HepG2 (cell line): ENCODE data around the gene CRYAB. TPM values are rescaled to one million over a fixed set of nuclear protein-coding genes. Genes with fewer than 3 reads are reported as not detected.

Experiments used
- ARID2 ChIP-seq: sonication (generic); formaldehyde crosslinking; IDR thresholded peaks from 2 replicates; pipeline ENCODE4 v1.8.1; 2022; ENCODE audit warnings: mild to moderate bottlenecking, missing genetic modification reagents, borderline replicate concordance
- BRD4 ChIP-seq: sonication (generic); formaldehyde crosslinking; IDR thresholded peaks from 2 replicates; pipeline ENCODE4 v1.4.0; 2020; ENCODE audit warnings: missing genetic modification reagents
- RARA ChIP-seq: IDR thresholded peaks from 2 replicates; pipeline ENCODE4 v1.6.1; 2016; ENCODE audit warnings: missing genetic modification reagents, missing compliant biosample characterization
- SIN3B ChIP-seq: fragments of 150-350 bp; IDR thresholded peaks from 2 replicates; pipeline ENCODE4 v1.6.1; 2014; ENCODE audit warnings: low read length
- STAT5B ChIP-seq: sonication (generic); formaldehyde crosslinking; IDR thresholded peaks from 2 replicates; pipeline ENCODE4 v1.4.0; 2020; ENCODE audit warnings: missing genetic modification reagents
- polyA plus RNA-seq, 8 experiments: library from polyadenylated mRNA; depleted of rRNA in 3 of 8; stranded (reverse) in 7 of 8; unstranded in 1 of 8; fragments of >200 nt; fragmentation: Illumina TruSeq in 4 of 8; extraction: Trizol in 4 of 8; gene quantifications; 2 replicates each; pipeline versions ENCODE4 v1.2.1 to v1.2.3, GENCODE V29; 2011 to 2016; ENCODE audit warnings: low read depth in 4 of 8, missing spikeins in 1 of 8, mixed read lengths in 1 of 8; ENCODE audit not compliant: insufficient read depth in 1 of 8
- total RNA-seq, 5 experiments: library from RNA; depleted of rRNA; stranded (reverse); fragments of >200 nt; fragmentation: Illumina TruSeq; extraction: Trizol; gene quantifications; 2 replicates each; pipeline ENCODE4 v1.2.3, GENCODE V29; 2016; ENCODE audit warnings: low read depth in 1 of 5
- TF ChIP-seq, protein P1 (sequence below): sonication (generic); IDR thresholded peaks from 2 replicates; pipeline ENCODE4 v1.6.1; 2016; ENCODE audit warnings: low read depth, borderline replicate concordance
- TF ChIP-seq, protein P2 (sequence below): sonication (generic); formaldehyde crosslinking; IDR thresholded peaks from 2 replicates; pipeline ENCODE4 v1.4.0; 2020; ENCODE audit warnings: mild to moderate bottlenecking, missing genetic modification reagents
- TF ChIP-seq, protein P3 (sequence below): IDR thresholded peaks from 2 replicates; pipeline ENCODE4 v1.6.1; 2016; ENCODE audit warnings: control low read depth
- TF ChIP-seq, protein P4 (sequence below): sonication (generic); formaldehyde crosslinking; IDR thresholded peaks from 2 replicates; pipeline ENCODE4 v1.4.0; 2020; ENCODE audit warnings: missing genetic modification reagents
- TF ChIP-seq, protein P5 (sequence below): IDR thresholded peaks from 2 replicates; pipeline ENCODE4 v1.6.1; 2016; ENCODE audit warnings: low read depth, control low read depth

The CRYAB gene
- total and polyA plus RNA-seq, 2 of the 13 experiments (the other 11 are each of a cell fraction or from before 2014, with no cell fraction given) = 0.55 to 1.1 TPM

DNA sequence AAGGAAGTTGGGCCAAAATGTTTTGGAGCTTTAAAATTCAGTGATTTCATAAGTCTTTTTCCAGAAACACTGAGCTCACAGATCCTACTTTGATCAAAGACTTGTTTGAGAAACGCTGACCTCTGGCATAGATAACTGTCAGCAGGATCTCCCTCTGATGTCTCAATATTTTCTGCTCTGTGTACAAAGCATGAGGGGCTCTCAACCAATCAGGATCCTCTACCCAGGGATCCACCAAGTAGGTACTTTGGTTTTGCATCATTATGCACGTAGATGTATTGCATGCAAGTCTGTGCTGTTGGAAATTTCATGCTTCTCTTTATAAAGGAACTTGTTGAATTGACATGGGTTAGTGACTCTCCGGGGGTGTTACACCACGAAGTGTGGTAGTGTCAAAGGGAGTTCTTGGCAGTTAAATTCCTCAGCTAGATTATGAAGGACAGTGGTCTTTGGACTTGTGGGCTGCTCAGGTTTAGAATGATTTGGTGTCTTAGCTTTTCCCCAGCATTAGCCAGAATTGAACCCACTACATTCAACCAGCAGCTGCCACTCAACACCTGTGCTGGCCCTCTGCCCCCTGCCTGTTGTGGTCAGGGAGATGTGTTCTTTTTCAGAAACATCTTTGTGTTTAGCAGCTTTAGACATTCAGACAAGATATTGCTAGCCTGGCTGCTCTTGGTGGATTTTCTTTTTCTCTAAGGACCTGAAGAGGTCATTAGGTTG lies 23.9 kb upstream of the CRYAB start (continued):
- TF ChIP-seq ARID2 (CRISPR knock-in tag) (no peak), BRD4 (CRISPR knock-in tag) (no peak), RARA (peak; percentile 54), SIN3B (no peak), STAT5B (no peak)
- TF ChIP-seq, protein P1, sequence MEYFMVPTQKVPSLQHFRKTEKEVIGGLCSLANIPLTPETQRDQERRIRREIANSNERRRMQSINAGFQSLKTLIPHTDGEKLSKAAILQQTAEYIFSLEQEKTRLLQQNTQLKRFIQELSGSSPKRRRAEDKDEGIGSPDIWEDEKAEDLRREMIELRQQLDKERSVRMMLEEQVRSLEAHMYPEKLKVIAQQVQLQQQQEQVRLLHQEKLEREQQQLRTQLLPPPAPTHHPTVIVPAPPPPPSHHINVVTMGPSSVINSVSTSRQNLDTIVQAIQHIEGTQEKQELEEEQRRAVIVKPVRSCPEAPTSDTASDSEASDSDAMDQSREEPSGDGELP = no peak
- TF ChIP-seq, protein P2, sequence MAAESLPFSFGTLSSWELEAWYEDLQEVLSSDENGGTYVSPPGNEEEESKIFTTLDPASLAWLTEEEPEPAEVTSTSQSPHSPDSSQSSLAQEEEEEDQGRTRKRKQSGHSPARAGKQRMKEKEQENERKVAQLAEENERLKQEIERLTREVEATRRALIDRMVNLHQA (CRISPR knock-in tag) = no peak
- TF ChIP-seq, protein P3, sequence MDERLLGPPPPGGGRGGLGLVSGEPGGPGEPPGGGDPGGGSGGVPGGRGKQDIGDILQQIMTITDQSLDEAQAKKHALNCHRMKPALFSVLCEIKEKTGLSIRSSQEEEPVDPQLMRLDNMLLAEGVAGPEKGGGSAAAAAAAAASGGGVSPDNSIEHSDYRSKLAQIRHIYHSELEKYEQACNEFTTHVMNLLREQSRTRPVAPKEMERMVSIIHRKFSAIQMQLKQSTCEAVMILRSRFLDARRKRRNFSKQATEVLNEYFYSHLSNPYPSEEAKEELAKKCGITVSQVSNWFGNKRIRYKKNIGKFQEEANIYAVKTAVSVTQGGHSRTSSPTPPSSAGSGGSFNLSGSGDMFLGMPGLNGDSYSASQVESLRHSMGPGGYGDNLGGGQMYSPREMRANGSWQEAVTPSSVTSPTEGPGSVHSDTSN (CRISPR knock-in tag) = 0 out of 2 replicates have a peak, but pooled peaks have one; percentile 5
- TF ChIP-seq, protein P4, sequence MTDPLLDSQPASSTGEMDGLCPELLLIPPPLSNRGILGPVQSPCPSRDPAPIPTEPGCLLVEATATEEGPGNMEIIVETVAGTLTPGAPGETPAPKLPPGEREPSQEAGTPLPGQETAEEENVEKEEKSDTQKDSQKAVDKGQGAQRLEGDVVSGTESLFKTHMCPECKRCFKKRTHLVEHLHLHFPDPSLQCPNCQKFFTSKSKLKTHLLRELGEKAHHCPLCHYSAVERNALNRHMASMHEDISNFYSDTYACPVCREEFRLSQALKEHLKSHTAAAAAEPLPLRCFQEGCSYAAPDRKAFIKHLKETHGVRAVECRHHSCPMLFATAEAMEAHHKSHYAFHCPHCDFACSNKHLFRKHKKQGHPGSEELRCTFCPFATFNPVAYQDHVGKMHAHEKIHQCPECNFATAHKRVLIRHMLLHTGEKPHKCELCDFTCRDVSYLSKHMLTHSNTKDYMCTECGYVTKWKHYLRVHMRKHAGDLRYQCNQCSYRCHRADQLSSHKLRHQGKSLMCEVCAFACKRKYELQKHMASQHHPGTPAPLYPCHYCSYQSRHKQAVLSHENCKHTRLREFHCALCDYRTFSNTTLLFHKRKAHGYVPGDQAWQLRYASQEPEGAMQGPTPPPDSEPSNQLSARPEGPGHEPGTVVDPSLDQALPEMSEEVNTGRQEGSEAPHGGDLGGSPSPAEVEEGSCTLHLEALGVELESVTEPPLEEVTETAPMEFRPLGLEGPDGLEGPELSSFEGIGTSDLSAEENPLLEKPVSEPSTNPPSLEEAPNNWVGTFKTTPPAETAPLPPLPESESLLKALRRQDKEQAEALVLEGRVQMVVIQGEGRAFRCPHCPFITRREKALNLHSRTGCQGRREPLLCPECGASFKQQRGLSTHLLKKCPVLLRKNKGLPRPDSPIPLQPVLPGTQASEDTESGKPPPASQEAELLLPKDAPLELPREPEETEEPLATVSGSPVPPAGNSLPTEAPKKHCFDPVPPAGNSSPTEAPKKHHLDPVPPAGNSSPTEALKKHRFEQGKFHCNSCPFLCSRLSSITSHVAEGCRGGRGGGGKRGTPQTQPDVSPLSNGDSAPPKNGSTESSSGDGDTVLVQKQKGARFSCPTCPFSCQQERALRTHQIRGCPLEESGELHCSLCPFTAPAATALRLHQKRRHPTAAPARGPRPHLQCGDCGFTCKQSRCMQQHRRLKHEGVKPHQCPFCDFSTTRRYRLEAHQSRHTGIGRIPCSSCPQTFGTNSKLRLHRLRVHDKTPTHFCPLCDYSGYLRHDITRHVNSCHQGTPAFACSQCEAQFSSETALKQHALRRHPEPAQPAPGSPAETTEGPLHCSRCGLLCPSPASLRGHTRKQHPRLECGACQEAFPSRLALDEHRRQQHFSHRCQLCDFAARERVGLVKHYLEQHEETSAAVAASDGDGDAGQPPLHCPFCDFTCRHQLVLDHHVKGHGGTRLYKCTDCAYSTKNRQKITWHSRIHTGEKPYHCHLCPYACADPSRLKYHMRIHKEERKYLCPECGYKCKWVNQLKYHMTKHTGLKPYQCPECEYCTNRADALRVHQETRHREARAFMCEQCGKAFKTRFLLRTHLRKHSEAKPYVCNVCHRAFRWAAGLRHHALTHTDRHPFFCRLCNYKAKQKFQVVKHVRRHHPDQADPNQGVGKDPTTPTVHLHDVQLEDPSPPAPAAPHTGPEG (CRISPR knock-in tag) = no peak
- TF ChIP-seq, protein P5, sequence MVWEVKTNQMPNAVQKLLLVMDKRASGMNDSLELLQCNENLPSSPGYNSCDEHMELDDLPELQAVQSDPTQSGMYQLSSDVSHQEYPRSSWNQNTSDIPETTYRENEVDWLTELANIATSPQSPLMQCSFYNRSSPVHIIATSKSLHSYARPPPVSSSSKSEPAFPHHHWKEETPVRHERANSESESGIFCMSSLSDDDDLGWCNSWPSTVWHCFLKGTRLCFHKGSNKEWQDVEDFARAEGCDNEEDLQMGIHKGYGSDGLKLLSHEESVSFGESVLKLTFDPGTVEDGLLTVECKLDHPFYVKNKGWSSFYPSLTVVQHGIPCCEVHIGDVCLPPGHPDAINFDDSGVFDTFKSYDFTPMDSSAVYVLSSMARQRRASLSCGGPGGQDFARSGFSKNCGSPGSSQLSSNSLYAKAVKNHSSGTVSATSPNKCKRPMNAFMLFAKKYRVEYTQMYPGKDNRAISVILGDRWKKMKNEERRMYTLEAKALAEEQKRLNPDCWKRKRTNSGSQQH (CRISPR knock-in tag) = no peak
- TF ChIP-seq, all 625 proteins: peak for 106
